ENCODE results near the gene ZSCAN18.
A peak's percentile ranks its signal among the peaks of the same experiment; 100 is the strongest.
"Not testable (repeated sequence)": the region's sequence is repeated elsewhere in the genome, so short reads cannot be mapped to it uniquely, and the experiment has no call there.

ZSCAN18 gene

GRCh38 chr19:58097781-58098681, at the start of gene ZSCAN18:
ZSCAN18 (minus strand) TSS chr19:58098231; CDS start chr19:58090267, 7,964 bp downstream.
- DNase-seq (ENCODE audit: low read depth), result peak; percentile 93
- no peak for TF ChIP-seq CTCF (conservative IDR thresholded peaks at IDR 0.05; ENCODE audit: control insufficient read depth, insufficient read depth, low read depth, low read length)
- H3K4me3 ChIP-seq (ENCODE audit: control insufficient read depth, low read depth, low read length), result peak within 1 kb of the TSS; percentile 76

DNA sequence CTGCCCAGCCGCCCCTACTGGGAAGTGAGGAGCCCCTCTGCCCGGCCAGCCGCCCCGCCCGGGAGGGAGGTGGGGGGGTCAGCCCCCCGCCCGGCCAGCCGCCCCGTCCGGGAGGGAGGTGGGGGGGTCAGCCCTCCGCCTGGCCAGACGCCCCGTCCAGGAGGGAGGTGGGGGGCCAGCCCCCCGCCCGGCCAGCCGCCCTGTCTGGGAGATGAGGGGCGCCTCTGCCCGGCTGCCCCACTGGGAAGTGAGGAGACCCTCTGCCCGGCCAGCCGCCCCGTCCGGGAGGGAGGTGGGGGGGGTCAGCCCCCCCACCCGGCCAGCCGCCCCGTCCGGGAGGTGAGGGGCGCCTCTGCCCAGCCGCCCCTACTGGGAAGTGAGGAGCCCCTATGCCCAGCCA, 49.4 kb upstream of the ZSCAN18 start:
- H3K4me3 ChIP-seq (ENCODE audit: control insufficient read depth, low read depth, low read length); DNase-seq (ENCODE audit: low read depth): not testable (repeated sequence)

GRCh38 chr19:58145849-58146248, 47.8 kb upstream of the ZSCAN18 start:
- TF ChIP-seq CTCF (conservative IDR thresholded peaks at IDR 0.05; ENCODE audit: control insufficient read depth, insufficient read depth, low read depth, low read length), result no peak
- no peak overlapping the region for H3K4me3 ChIP-seq (ENCODE audit: control insufficient read depth, low read depth, low read length)
- no peak for DNase-seq (ENCODE audit: low read depth)

- no peak for TF ChIP-seq CTCF (conservative IDR thresholded peaks at IDR 0.05; ENCODE audit: control insufficient read depth, insufficient read depth, low read depth, low read length)
- DNase-seq (ENCODE audit: low read depth), result no peak
- no peak overlapping the region for H3K4me3 ChIP-seq (ENCODE audit: control insufficient read depth, low read depth, low read length)
Measured at GRCh38 chr19:58134244-58134643, 36.2 kb upstream of the ZSCAN18 start.

GRCh38 chr19:58129284-58129683, 31.3 kb upstream of the ZSCAN18 start:
- no peak for DNase-seq (ENCODE audit: low read depth)
- no peak overlapping the region for H3K4me3 ChIP-seq (ENCODE audit: control insufficient read depth, low read depth, low read length)
- TF ChIP-seq CTCF (conservative IDR thresholded peaks at IDR 0.05; ENCODE audit: control insufficient read depth, insufficient read depth, low read depth, low read length), result no peak

GRCh38 chr19:58128041-58128685, 30.1 kb upstream of the ZSCAN18 start:
- no peak for TF ChIP-seq CTCF (conservative IDR thresholded peaks at IDR 0.05; ENCODE audit: control insufficient read depth, insufficient read depth, low read depth, low read length)
- peak; percentile 15 for DNase-seq (ENCODE audit: low read depth)
- no peak overlapping the region for H3K4me3 ChIP-seq (ENCODE audit: control insufficient read depth, low read depth, low read length)

GRCh38 chr19:58123354-58123753, 25.3 kb upstream of the ZSCAN18 start:
- H3K4me3 ChIP-seq (ENCODE audit: control insufficient read depth, low read depth, low read length), result no peak overlapping the region
- TF ChIP-seq CTCF (conservative IDR thresholded peaks at IDR 0.05; ENCODE audit: control insufficient read depth, insufficient read depth, low read depth, low read length), result no peak
- no peak for DNase-seq (ENCODE audit: low read depth)
